Endothelial cell of umbilical vein (primary cell): ENCODE results near the gene GTSE1. TPM values are rescaled to one million over a fixed set of nuclear protein-coding genes. Genes with fewer than 3 reads are reported as not detected.

Experiments
- BruUV-seq: library from RNA; stranded (reverse); fragments of 400-500 nt; replicated peaks from 2 replicates; lab custom pipeline; 2021; lab: Mats Ljungman, UMichigan
- CTCF ChIA-PET: fragments of 300-600, 350-600 bp; sonication (Branson Sonifier 250); formaldehyde crosslinking; loops from one replicate; lab custom pipeline; 2021; ENCODE audit warnings: antibody characterized with exemption, inconsistent platforms; lab: Charles Lee
- POLR2A ChIA-PET: fragments of 300-600, 350-600 bp; sonication (Branson Sonifier 250); formaldehyde crosslinking; loops from one replicate; lab custom pipeline; 2021; ENCODE audit warnings: antibody characterized with exemption, inconsistent platforms; lab: Charles Lee
- DNase-seq: peaks from one replicate; pipeline ENCODE4 v3.0.0-alpha.2; 2011; ENCODE audit warnings: low read depth, low spot score
- FAIRE-seq: peaks from 2 replicates; lab custom pipeline; 2011; peaks lifted over from hg19 to GRCh38; lab: Jason Lieb, UNC
- H2AFZ ChIP-seq: 2 replicates; pipeline ENCODE4 v1.6.0; 2012; ENCODE audit warnings: low read depth, low read length, control low read depth, inconsistent platforms
- H3K27ac ChIP-seq: 2 replicates; pipeline ENCODE4 v1.5.1; 2011; ENCODE audit warnings: low read depth, mild to moderate bottlenecking, control low read depth, low read length, moderate library complexity; ENCODE audit not compliant: insufficient read depth
- H3K27me3 ChIP-seq, 2 experiments: 2 replicates each; pipeline versions ENCODE4 v1.6.0 to v1.6.1; 2011; ENCODE audit warnings: low read length in 2 of 2, mixed read lengths in 1 of 2; ENCODE audit not compliant: control insufficient read depth in 2 of 2, insufficient read depth in 2 of 2
- H3K36me3 ChIP-seq, 2 experiments: 2 replicates in 1 of 2; 3 replicates in 1 of 2; pipeline ENCODE4 v1.5.1; 2011; ENCODE audit warnings: low read length in 2 of 2, mild to moderate bottlenecking in 1 of 2, moderate library complexity in 1 of 2; ENCODE audit not compliant: control insufficient read depth in 2 of 2, insufficient read depth in 2 of 2; ENCODE audit errors: extremely low read depth in 1 of 2
- H3K4me1 ChIP-seq: 3 replicates; pipeline ENCODE4 v1.5.1; 2011; ENCODE audit warnings: mild to moderate bottlenecking, low read length; ENCODE audit not compliant: control insufficient read depth, insufficient read depth; ENCODE audit errors: extremely low read depth
- H3K4me2 ChIP-seq: 2 replicates; pipeline ENCODE4 v1.6.1; 2011; ENCODE audit warnings: low read length, control low read depth, mixed read lengths; ENCODE audit not compliant: insufficient read depth
- H3K4me3 ChIP-seq, 3 experiments: fragments of 200-600 bp in 1 of 3; sonication (generic), shearing (Covaris generic) in 1 of 3; replicated peaks in 1 of 3; 2 replicates each; pipeline ENCODE4 v1.5.1; 2011 to 2016; ENCODE audit warnings: control low read depth in 3 of 3, low read length in 3 of 3, mild to moderate bottlenecking in 2 of 3, inconsistent platforms in 1 of 3, low read depth in 1 of 3, moderate library complexity in 1 of 3; ENCODE audit not compliant: insufficient read depth in 1 of 3
- H3K79me2 ChIP-seq: 2 replicates; pipeline ENCODE4 v1.6.0; 2012; ENCODE audit warnings: low read length, inconsistent platforms; ENCODE audit not compliant: control insufficient read depth, insufficient read depth
- H3K9ac ChIP-seq: replicated peaks from 2 replicates; pipeline ENCODE3; 2011; ENCODE audit warnings: low read length, control low read depth; ENCODE audit not compliant: insufficient read depth; ENCODE audit errors: extremely low read depth
- H3K9me1 ChIP-seq: replicated peaks from 3 replicates; pipeline ENCODE4 v1.6.0; 2011; ENCODE audit warnings: mild to moderate bottlenecking, low read length; ENCODE audit not compliant: control insufficient read depth, insufficient read depth; ENCODE audit errors: extremely low read depth
- H3K9me3 ChIP-seq: replicated peaks from 2 replicates; pipeline ENCODE4 v1.5.1; 2012; ENCODE audit warnings: low read length, inconsistent platforms; ENCODE audit not compliant: control insufficient read depth, insufficient read depth
- H4K20me1 ChIP-seq: replicated peaks from 2 replicates; pipeline ENCODE3; 2011; ENCODE audit warnings: mild to moderate bottlenecking, low read length; ENCODE audit not compliant: control insufficient read depth, insufficient read depth; ENCODE audit errors: extremely low read depth
- EZH2 ChIP-seq: IDR thresholded peaks from 2 replicates; pipeline ENCODE4 v1.6.1; 2012; ENCODE audit warnings: borderline replicate concordance, low read depth, mild to moderate bottlenecking, moderate library complexity, low read length, inconsistent platforms; ENCODE audit not compliant: severe bottlenecking
- FOS ChIP-seq: IDR thresholded peaks from 2 replicates; pipeline ENCODE4 v1.6.1; 2011; ENCODE audit warnings: mild to moderate bottlenecking, low read length, moderate library complexity, borderline replicate concordance; ENCODE audit not compliant: insufficient read depth
- GATA2 ChIP-seq: IDR thresholded peaks from 2 replicates; pipeline ENCODE4 v1.7.0; 2011; ENCODE audit warnings: low read depth, mild to moderate bottlenecking, moderate library complexity, mixed read lengths, low read length; ENCODE audit not compliant: insufficient read length, insufficient read depth
- JUN ChIP-seq: IDR thresholded peaks from 2 replicates; pipeline ENCODE4 v1.6.1; 2011; ENCODE audit warnings: borderline replicate concordance, low read depth; ENCODE audit not compliant: insufficient read length, insufficient read depth
- MYC ChIP-seq: IDR thresholded peaks from one replicate; pipeline ENCODE4 v1.6.1; 2011; ENCODE audit warnings: mild to moderate bottlenecking, low read depth, low read length
- POLR2A ChIP-seq: IDR thresholded peaks from 2 replicates; pipeline ENCODE4 v1.6.1; 2012; ENCODE audit warnings: low read depth, mild to moderate bottlenecking, control low read depth, low read length
- POLR2AphosphoS5 ChIP-seq: IDR thresholded peaks from 2 replicates; pipeline ENCODE4 v1.6.1; 2012; ENCODE audit warnings: low read depth, mild to moderate bottlenecking, control low read depth, low read length, moderate library complexity; ENCODE audit not compliant: insufficient read depth
- dilution Hi-C: fragments of 300-500 bp; cut with MboI; formaldehyde crosslinking; loops from one replicate; pipeline ENCODE4 v1.15.0; 2019; ENCODE audit warnings: low sequenced_read_pairs; ENCODE audit not compliant: extremely low pct_ligation_motif_present
- intact Hi-C: fragments of 100-400 bp; cut with micrococcal nuclease; formaldehyde crosslinking; loops from one replicate; pipeline ENCODE4 v1.10.0; 2022
- polyA plus RNA-seq, 4 experiments: library from polyadenylated mRNA; depleted of rRNA in 3 of 4; stranded (reverse) in 3 of 4; unstranded in 1 of 4; fragments of >200 nt; gene quantifications; 2 replicates each; pipeline versions ENCODE4 v1.2.1 to v1.2.3, GENCODE V29; 2011 to 2012; ENCODE audit warnings: missing spikeins in 1 of 4
- total RNA-seq: library from RNA; stranded (reverse); gene quantifications from 2 replicates; pipeline ENCODE4 v1.2.3, GENCODE V29; 2021
- TF ChIP-seq, protein P1 (sequence below), 2 donors: IDR thresholded peaks; 1 replicate in 1 of 2; 2 replicates in 1 of 2; pipeline ENCODE4 v1.5.1; 2011; ENCODE audit warnings: low read length in 2 of 2, mild to moderate bottlenecking in 2 of 2, moderate library complexity in 2 of 2, control low read depth in 1 of 2, inconsistent platforms in 1 of 2, low read depth in 1 of 2; ENCODE audit not compliant: insufficient read depth in 1 of 2; ENCODE audit errors: extremely low read depth in 1 of 2
- TF ChIP-seq, protein P2 (sequence below): IDR thresholded peaks from 2 replicates; pipeline ENCODE4 v1.6.1; 2011; ENCODE audit not compliant: insufficient read depth, insufficient read length

Gene GTSE1
- total and polyA plus RNA-seq, 2 donors (not counting 3 experiments of a cell fraction or from before 2014, with no cell fraction given) = 25.9 to 57.2 TPM

DNA sequence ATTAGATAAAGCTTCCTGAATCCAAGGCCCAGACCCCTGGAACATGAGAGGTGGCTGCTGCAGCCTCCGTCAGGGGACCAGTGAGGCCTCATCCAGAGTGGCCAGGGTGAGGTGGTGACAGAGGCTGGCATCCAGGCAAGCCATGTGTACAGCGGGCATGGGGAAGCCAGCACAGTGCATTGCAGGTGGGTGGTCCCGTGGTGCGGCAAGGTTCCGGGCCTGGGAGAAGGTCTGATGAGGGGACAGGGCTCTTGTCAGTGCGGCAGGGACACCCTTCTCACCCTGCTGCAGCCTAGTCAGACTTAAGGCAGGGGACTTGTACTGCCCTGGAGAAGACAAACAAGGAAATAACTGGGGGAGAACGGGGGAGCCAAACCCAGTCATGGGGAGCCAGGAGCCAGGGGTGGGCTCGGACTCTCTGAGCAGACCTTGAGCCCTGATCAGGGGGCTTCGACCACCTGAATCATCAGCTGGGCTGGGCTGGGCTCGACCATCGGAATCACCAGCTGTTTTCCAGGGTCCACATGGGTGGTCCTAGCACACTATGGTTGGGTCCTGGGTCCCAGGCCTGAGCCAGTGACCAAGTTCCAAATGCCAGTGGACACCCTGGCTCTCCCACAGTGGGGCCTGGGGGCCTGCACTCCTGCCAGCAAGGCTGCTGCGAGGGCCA lies 23.8 kb upstream of the GTSE1 start:
- TF ChIP-seq POLR2A (no peak), MYC (no peak), EZH2 (no peak), FOS (no peak), POLR2AphosphoS5 (no peak), JUN (no peak), GATA2 (no peak)
- TF ChIP-seq, protein P1, sequence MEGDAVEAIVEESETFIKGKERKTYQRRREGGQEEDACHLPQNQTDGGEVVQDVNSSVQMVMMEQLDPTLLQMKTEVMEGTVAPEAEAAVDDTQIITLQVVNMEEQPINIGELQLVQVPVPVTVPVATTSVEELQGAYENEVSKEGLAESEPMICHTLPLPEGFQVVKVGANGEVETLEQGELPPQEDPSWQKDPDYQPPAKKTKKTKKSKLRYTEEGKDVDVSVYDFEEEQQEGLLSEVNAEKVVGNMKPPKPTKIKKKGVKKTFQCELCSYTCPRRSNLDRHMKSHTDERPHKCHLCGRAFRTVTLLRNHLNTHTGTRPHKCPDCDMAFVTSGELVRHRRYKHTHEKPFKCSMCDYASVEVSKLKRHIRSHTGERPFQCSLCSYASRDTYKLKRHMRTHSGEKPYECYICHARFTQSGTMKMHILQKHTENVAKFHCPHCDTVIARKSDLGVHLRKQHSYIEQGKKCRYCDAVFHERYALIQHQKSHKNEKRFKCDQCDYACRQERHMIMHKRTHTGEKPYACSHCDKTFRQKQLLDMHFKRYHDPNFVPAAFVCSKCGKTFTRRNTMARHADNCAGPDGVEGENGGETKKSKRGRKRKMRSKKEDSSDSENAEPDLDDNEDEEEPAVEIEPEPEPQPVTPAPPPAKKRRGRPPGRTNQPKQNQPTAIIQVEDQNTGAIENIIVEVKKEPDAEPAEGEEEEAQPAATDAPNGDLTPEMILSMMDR (IDR thresholded peaks at IDR 0.05; ENCODE audit: extremely low read depth in 1 of 2, insufficient read depth in 1 of 2, low read depth in 1 of 2, low read length in 2 of 2) = no peak
- TF ChIP-seq, protein P2, sequence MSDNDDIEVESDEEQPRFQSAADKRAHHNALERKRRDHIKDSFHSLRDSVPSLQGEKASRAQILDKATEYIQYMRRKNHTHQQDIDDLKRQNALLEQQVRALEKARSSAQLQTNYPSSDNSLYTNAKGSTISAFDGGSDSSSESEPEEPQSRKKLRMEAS = no peak
- H3K4me1 ChIP-seq = peaks cover 16% of the 10 kb centered on the region
- H3K27ac ChIP-seq = no peak overlapping the region
- H3K36me3 ChIP-seq = peaks cover 4 to 22% of the 10 kb centered on the region in 2 experiments
- intact Hi-C loops (no loop called here), dilution Hi-C loops (no loop called here)
- POLR2A ChIA-PET = no interaction called here
- H3K4me2 ChIP-seq = no peak overlapping the region
- H3K79me2 ChIP-seq = peaks cover 9% of the 10 kb centered on the region
- H2AFZ ChIP-seq = no peak overlapping the region
- DNase-seq (no peak), FAIRE-seq (no peak)
- no peaks in the 10 kb centered on the region for H3K9me3 ChIP-seq
- no TSS peak for BruUV-seq
- no peaks in the 10 kb centered on the region for H3K9me1 ChIP-seq
- CTCF ChIA-PET = interaction anchor here (1.1 kb wide), 1 partner anchor 10 kb away, joined by 3 read pairs; the partner anchor contains the start of gene PKDREJ
- H3K9ac ChIP-seq = no peak overlapping the region
- H3K27me3 ChIP-seq = no peaks in the 10 kb centered on the region
- H4K20me1 ChIP-seq = no peaks in the 10 kb centered on the region
- no peak overlapping the region for H3K4me3 ChIP-seq
